K562 (cell line): ENCODE results near the gene UROS. TPM values are rescaled to one million over a fixed set of nuclear protein-coding genes. Genes with fewer than 3 reads are reported as not detected.

Experiments used
- ATAC-seq: fragments of 200-7000 bp; cut with Tn5 transposase; 3 replicates; pipeline ENCODE4 v1.9.1; 2020; ENCODE audit warnings: moderate library complexity
- BruUV-seq: library from RNA; stranded (reverse); fragments of 400-500 nt; replicated peaks from 2 replicates; lab custom pipeline; 2021; lab: Mats Ljungman, UMichigan
- CTCF ChIA-PET: fragments of 300-600 bp; formaldehyde crosslinking; extraction: SDS; loops from one replicate; lab custom pipeline; 2021; ENCODE audit warnings: low intra/inter-chr PET ratio; lab: Yijun Ruan, JAX
- POLR2A ChIA-PET: fragments of 300-600, 350-650 bp; sonication (Branson Sonifier 250); formaldehyde crosslinking; extraction: SDS; loops from one replicate; lab custom pipeline; 2021; ENCODE audit warnings: antibody characterized with exemption, inconsistent platforms; lab: Yijun Ruan, JAX
- DNase-seq, 4 experiments: peaks; one replicate each; pipeline versions ENCODE4 v3.0.0 to v3.0.0-alpha.2; 2011 to 2018; ENCODE audit warnings: low spot score in 3 of 4, mixed read lengths in 3 of 4; ENCODE audit errors: extremely low read depth in 1 of 4
- FAIRE-seq: peaks from 2 replicates; lab custom pipeline; 2011; peaks lifted over from hg19 to GRCh38; lab: Jason Lieb, UNC
- H2AFZ ChIP-seq: 2 replicates; pipeline ENCODE4 v1.6.0; 2011; ENCODE audit warnings: low read depth, low read length, control low read depth, inconsistent platforms
- H3K27ac ChIP-seq: fragments of 200-600 bp; 3 replicates; pipeline ENCODE4 v1.8.0; 2011; ENCODE audit warnings: low read depth, mild to moderate bottlenecking, control low read depth, inconsistent platforms, low read length, moderate library complexity, mixed read lengths; ENCODE audit errors: extremely low read depth
- H3K27me3 ChIP-seq, 2 experiments: fragments of 300-600 bp in 1 of 2; 2 replicates in 1 of 2; 3 replicates in 1 of 2; pipeline versions ENCODE4 v1.6.0 to v1.8.0; 2011; ENCODE audit warnings: inconsistent platforms in 2 of 2, low read length in 2 of 2, mild to moderate bottlenecking in 1 of 2, mixed read lengths in 1 of 2, moderate library complexity in 1 of 2; ENCODE audit not compliant: control insufficient read depth in 2 of 2, insufficient read depth in 2 of 2
- H3K36me3 ChIP-seq: fragments of 300-600 bp; 3 replicates; pipeline ENCODE4 v1.8.0; 2011; ENCODE audit warnings: mild to moderate bottlenecking, low read length, inconsistent platforms; ENCODE audit not compliant: control insufficient read depth, insufficient read depth
- H3K4me1 ChIP-seq, 2 experiments: fragments of 200-600 bp in 1 of 2; replicated peaks in 1 of 2; 2 replicates in 1 of 2; 3 replicates in 1 of 2; pipeline versions ENCODE4 v1.5.1 to v1.8.0; 2011; ENCODE audit warnings: inconsistent platforms in 2 of 2, low read length in 2 of 2, mild to moderate bottlenecking in 1 of 2, mixed read lengths in 1 of 2, moderate library complexity in 1 of 2; ENCODE audit not compliant: control insufficient read depth in 2 of 2, insufficient read depth in 2 of 2
- H3K4me2 ChIP-seq: 2 replicates; pipeline ENCODE4 v1.6.1; 2011; ENCODE audit warnings: low read length, control low read depth, inconsistent platforms, mixed read lengths; ENCODE audit not compliant: insufficient read depth
- H3K4me3 ChIP-seq: fragments of 200-600 bp; sonication (generic), shearing (Covaris generic); 2 replicates; pipeline ENCODE4 v1.5.1; 2016; ENCODE audit warnings: control low read depth, inconsistent platforms
- H3K79me2 ChIP-seq: fragments of 200-600 bp; 3 replicates; pipeline ENCODE4 v1.8.0; 2011; ENCODE audit warnings: low read length, inconsistent platforms; ENCODE audit not compliant: control insufficient read depth, insufficient read depth
- H3K9ac ChIP-seq, 2 experiments: 2 replicates each; pipeline versions ENCODE4 v1.6.0 to v1.6.1; 2011; ENCODE audit warnings: low read depth in 2 of 2, low read length in 2 of 2, control low read depth in 1 of 2, inconsistent platforms in 1 of 2, mild to moderate bottlenecking in 1 of 2, mixed read lengths in 1 of 2; ENCODE audit not compliant: insufficient read depth in 1 of 2
- H3K9me1 ChIP-seq: one replicate; pipeline ENCODE4 v1.6.0; 2011; ENCODE audit warnings: inconsistent platforms, mild to moderate bottlenecking, low read length, moderate library complexity; ENCODE audit not compliant: control insufficient read depth, insufficient read depth
- H3K9me3 ChIP-seq: replicated peaks from 2 replicates; pipeline ENCODE4 v1.5.1; 2011; ENCODE audit warnings: low read depth, low read length, inconsistent platforms; ENCODE audit not compliant: control insufficient read depth, insufficient read depth
- H4K20me1 ChIP-seq: replicated peaks from 2 replicates; pipeline ENCODE4 v1.6.1; 2011; ENCODE audit warnings: low read length, inconsistent platforms, mixed read lengths; ENCODE audit not compliant: control insufficient read depth, insufficient read depth
- ATF7 ChIP-seq: fragments of 450-650 bp; IDR thresholded peaks from 2 replicates; pipeline ENCODE4 v1.7.1; 2014; ENCODE audit warnings: mild to moderate bottlenecking, moderate library complexity
- HDAC6 ChIP-seq: IDR thresholded peaks from 2 replicates; pipeline ENCODE4 v1.6.1; 2012; ENCODE audit warnings: low read depth, mild to moderate bottlenecking, control low read depth, inconsistent platforms, low read length, moderate library complexity
- HMBOX1 ChIP-seq: sonication (generic); IDR thresholded peaks from 2 replicates; pipeline ENCODE4 v1.6.1; 2016
- JUND ChIP-seq, 2 experiments: IDR thresholded peaks; 2 replicates in 1 of 2; 3 replicates in 1 of 2; pipeline ENCODE4 v1.6.1; 2011; ENCODE audit warnings: borderline replicate concordance in 2 of 2, low read depth in 2 of 2, low read length in 2 of 2, improper control_type of control experiment in 1 of 2, missing biosample characterization in 1 of 2, missing genetic modification characterization in 1 of 2, missing genetic modification reagents in 1 of 2
- KLF1 ChIP-seq: fragments of 450-650 bp; IDR thresholded peaks from 2 replicates; pipeline ENCODE4 v1.6.1; 2016; ENCODE audit warnings: missing genetic modification characterization, missing compliant biosample characterization
- NFATC3 ChIP-seq: fragments of 450-650 bp; IDR thresholded peaks from 2 replicates; pipeline ENCODE4 v1.6.1; 2017; ENCODE audit warnings: mild to moderate bottlenecking
- SMC3 ChIP-seq: conservative IDR thresholded peaks from 2 replicates; pipeline ENCODE4 v1.6.1; 2011; ENCODE audit warnings: low read depth, low read length, improper control_type of control experiment; ENCODE audit not compliant: insufficient read depth
- SOX6 ChIP-seq: fragments of 450-650 bp; IDR thresholded peaks from 2 replicates; pipeline ENCODE4 v1.6.1; 2014; ENCODE audit warnings: mild to moderate bottlenecking
- STAT5A ChIP-seq: IDR thresholded peaks from 2 replicates; pipeline ENCODE4 v1.6.1; 2012; ENCODE audit warnings: low read length, inconsistent platforms, borderline replicate concordance
- ZNF280A ChIP-seq: fragments of 450-650 bp; IDR thresholded peaks from 2 replicates; pipeline ENCODE4 v1.6.1; 2018; ENCODE audit warnings: mild to moderate bottlenecking, low read depth; ENCODE audit not compliant: partially characterized antibody
- ZNF75A ChIP-seq: fragments of 450-650 bp; formaldehyde crosslinking; IDR thresholded peaks from 2 replicates; pipeline ENCODE4 v1.4.0; 2020; ENCODE audit warnings: mild to moderate bottlenecking
- WGBS: fragments of 100-300 bp; shearing (Covaris generic); methylation state at CpG from one replicate; pipeline ENCODE4 v1.1.6; 2016; ENCODE audit warnings: low coverage, mixed read lengths; ENCODE audit not compliant: insufficient coverage; ENCODE audit errors: missing lambda C conversion rate; 5-methylcytosine and 5-hydroxymethylcytosine counted together
- in situ Hi-C: fragments of 300-500 bp; cut with MboI; formaldehyde crosslinking; loops from 4 replicates; pipeline ENCODE4 v1.15.0; 2018; ENCODE audit warnings: inconsistent platforms, mixed read lengths
- intact Hi-C: fragments of 100-400 bp; cut with micrococcal nuclease; formaldehyde crosslinking; loops from 2 replicates; pipeline ENCODE4 v1.14.2; 2022
- polyA plus RNA-seq, 8 experiments: library from polyadenylated mRNA; depleted of rRNA in 4 of 8; stranded (reverse) in 5 of 8; unstranded in 3 of 8; fragments of >200 nt; fragmentation: Nextera tagmentation in 2 of 8; fragmentation: Illumina TruSeq in 1 of 8; extraction: Ambion mirVana in 2 of 8; extraction: Trizol in 1 of 8; gene quantifications; 2 replicates each; pipeline versions ENCODE4 v1.2.1 to v1.2.3, GENCODE V29; 2011 to 2014; ENCODE audit warnings: inconsistent platforms in 1 of 8, missing spikeins in 1 of 8
- total RNA-seq, 7 experiments: library from RNA; depleted of rRNA in 6 of 7; stranded (reverse); fragments of >200 nt in 6 of 7; fragmentation: Illumina TruSeq in 2 of 7; extraction: Trizol in 2 of 7; gene quantifications; 2 replicates each; pipeline versions ENCODE4 v1.2.1 to v1.2.3, GENCODE V29; 2011 to 2021; ENCODE audit warnings: low replicate concordance in 1 of 7

The UROS gene
- total and polyA plus RNA-seq, 9 of the 15 experiments (the other 6 are each of a cell fraction or from before 2014, with no cell fraction given), result 6.4 to 39.1 (median 32.3) TPM

- intact Hi-C loops, result no loop called here
- H3K9me1 ChIP-seq, result peaks cover 9% of the 10 kb centered on the region
- no peak overlapping the region for H3K4me2 ChIP-seq
- WGBS, result 63% methylated on average over 5 of the region's 5 CpGs
- DNase-seq, result no peak
- CTCF ChIA-PET, result no interaction called here
- no peak overlapping the region for H3K4me3 ChIP-seq
- in situ Hi-C loops, result no loop called here
- peaks cover 11% of the 10 kb centered on the region; the same call in 1 of the 2 replicates for H4K20me1 ChIP-seq
- ATAC-seq, result no peak
- peaks cover 0 to 26% of the 10 kb centered on the region in 2 experiments; a peak in 2 of 5 replicates for H3K4me1 ChIP-seq
- no peak overlapping the region; the same call in 2 of the 3 replicates for H3K27ac ChIP-seq
- no peak for FAIRE-seq
- no peak overlapping the region; a peak in 1 of 4 replicates for H3K9ac ChIP-seq
- no peaks in the 10 kb centered on the region for H3K9me3 ChIP-seq
- H3K36me3 ChIP-seq, result peaks cover 88% of the 10 kb centered on the region
- POLR2A ChIA-PET, result interaction anchor here (1.2 to 2.1 kb wide), 2 partner anchors 9 to 11 kb away, joined by 5 to 6 read pairs; no protein-coding TSS in a partner anchor
- no TSS peak for BruUV-seq
- H3K79me2 ChIP-seq, result peaks cover 79% of the 10 kb centered on the region
- H3K27me3 ChIP-seq, result no peaks in the 10 kb centered on the region
- no peak overlapping the region for H2AFZ ChIP-seq
- TF ChIP-seq SOX6 (peak; percentile 77), HDAC6 (no peak), JUND (IDR thresholded peaks at IDR 0.05; ENCODE audit: borderline replicate concordance, low read depth, low read length) (peak; percentile 24; the same call in 1 of the 2 replicates), JUND (tag; IDR thresholded peaks at IDR 0.05; ENCODE audit: borderline replicate concordance, low read depth, low read length) (peak; percentile 64; the same call in 1 of the 3 replicates), HMBOX1 (peak; percentile 74), NFATC3 (no peak), ZNF280A (no peak), ATF7 (0 out of 2 replicates have a peak, but pooled peaks have one; percentile 24), STAT5A (no peak), KLF1 (tag) (no peak), ZNF75A (CRISPR knock-in tag) (no peak), SMC3 (no peak)
These were observed 5.3 kb upstream of the UROS start for GRCh38 chr10:125828311-125828710.
